Breast epithelium (tissue), 3 donors: ENCODE data around the gene NUMA1.

Experiments used
- POLR2A ChIP-seq: fragments of 450-650 bp; IDR thresholded peaks from one replicate; pipeline ENCODE4 v1.6.1; 2016; ENCODE audit warnings: antibody characterized with exemption, mild to moderate bottlenecking, moderate library complexity
- POLR2AphosphoS5 ChIP-seq, 3 donors: sonication (generic); formaldehyde crosslinking; IDR thresholded peaks; one replicate each; pipeline ENCODE4 v1.6.1; 2017; ENCODE audit warnings: antibody characterized with exemption in 3 of 3
- TF ChIP-seq, protein P1 (sequence below), 3 donors: fragments of 450-650 bp; IDR thresholded peaks; one replicate each; pipeline ENCODE4 v1.5.1; 2016 to 2017; ENCODE audit warnings: antibody characterized with exemption in 3 of 3, mild to moderate bottlenecking in 3 of 3, moderate library complexity in 3 of 3

DNA sequence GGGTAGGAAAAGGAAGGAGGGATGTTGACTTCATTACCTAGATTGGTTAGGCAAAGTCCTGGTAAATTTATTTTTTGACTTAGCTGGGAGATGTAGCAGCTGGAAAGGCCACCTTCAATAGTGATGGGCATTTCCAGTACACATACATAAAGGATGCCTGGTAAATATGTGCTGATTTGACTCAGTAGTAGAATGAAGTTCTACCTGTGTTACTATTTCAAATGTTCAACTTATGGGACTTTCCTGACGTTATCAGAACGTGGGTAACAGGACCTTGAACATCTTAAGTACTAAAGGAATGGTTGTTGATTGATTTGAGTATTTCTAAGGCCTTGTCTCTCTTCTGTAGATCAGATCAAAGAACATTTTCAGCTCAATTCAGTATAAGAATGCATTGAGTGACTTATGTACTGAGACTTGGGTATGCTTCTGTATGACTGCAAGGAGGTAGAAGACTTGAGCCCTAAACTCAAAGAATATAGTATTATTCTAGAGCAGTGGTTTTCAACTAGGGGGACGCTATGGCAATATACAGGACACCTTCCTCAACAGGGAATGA lies 124.4 kb downstream of the NUMA1 start:
- TF ChIP-seq POLR2A = no peak
- TF ChIP-seq, protein P1, sequence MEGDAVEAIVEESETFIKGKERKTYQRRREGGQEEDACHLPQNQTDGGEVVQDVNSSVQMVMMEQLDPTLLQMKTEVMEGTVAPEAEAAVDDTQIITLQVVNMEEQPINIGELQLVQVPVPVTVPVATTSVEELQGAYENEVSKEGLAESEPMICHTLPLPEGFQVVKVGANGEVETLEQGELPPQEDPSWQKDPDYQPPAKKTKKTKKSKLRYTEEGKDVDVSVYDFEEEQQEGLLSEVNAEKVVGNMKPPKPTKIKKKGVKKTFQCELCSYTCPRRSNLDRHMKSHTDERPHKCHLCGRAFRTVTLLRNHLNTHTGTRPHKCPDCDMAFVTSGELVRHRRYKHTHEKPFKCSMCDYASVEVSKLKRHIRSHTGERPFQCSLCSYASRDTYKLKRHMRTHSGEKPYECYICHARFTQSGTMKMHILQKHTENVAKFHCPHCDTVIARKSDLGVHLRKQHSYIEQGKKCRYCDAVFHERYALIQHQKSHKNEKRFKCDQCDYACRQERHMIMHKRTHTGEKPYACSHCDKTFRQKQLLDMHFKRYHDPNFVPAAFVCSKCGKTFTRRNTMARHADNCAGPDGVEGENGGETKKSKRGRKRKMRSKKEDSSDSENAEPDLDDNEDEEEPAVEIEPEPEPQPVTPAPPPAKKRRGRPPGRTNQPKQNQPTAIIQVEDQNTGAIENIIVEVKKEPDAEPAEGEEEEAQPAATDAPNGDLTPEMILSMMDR (IDR thresholded peaks at IDR 0.05) = no peak
- no peak for TF ChIP-seq POLR2AphosphoS5 (IDR thresholded peaks at IDR 0.05)
